Hematopoietic multipotent progenitor cell treated with erythropoietin and hydrocortisone succinate and interleukin-3 and kit ligand, for 6 days (in vitro differentiated cells): ENCODE data around the gene CD22.
"Not testable (repeated sequence)": the region's sequence is repeated elsewhere in the genome, so short reads cannot be mapped to it uniquely, and the experiment has no call there.

Source experiments
- DNase-seq: peaks from one replicate; pipeline ENCODE4 v3.0.0-alpha.2; 2015

Gene CD22

GRCh38 chr19:35362261-35363000 lies 33.4 kb downstream of the CD22 start:
- no peak for DNase-seq

- DNase-seq: no peak
Measured at GRCh38 chr19:35363001-35363590, 34.1 kb downstream of the CD22 start.

- DNase-seq: no peak
Measured at GRCh38 chr19:35363711-35364425, 34.9 kb downstream of the CD22 start.

- no peak for DNase-seq
Measured at GRCh38 chr19:35365303-35365702, 36.3 kb downstream of the CD22 start.

- no peak for DNase-seq
Measured at GRCh38 chr19:35368378-35368777, 39.4 kb downstream of the CD22 start.

- DNase-seq: no peak
Measured at GRCh38 chr19:35369522-35369921, 40.5 kb downstream of the CD22 start.

- no peak for DNase-seq
Measured at GRCh38 chr19:35370722-35371121, 41.7 kb downstream of the CD22 start, which contains the start of gene GPR42. GPR42 (plus strand) TSS chr19:35371068; CDS start chr19:35371360, 292 bp downstream.

GRCh38 chr19:35373492-35373891 lies 44.5 kb downstream of the CD22 start:
- DNase-seq: no peak

GRCh38 chr19:35374031-35374430 lies 45.0 kb downstream of the CD22 start:
- not testable (repeated sequence) for DNase-seq

GRCh38 chr19:35375505-35376307 lies 46.7 kb downstream of the CD22 start:
- no peak for DNase-seq

GRCh38 chr19:35377656-35378055 lies 48.7 kb downstream of the CD22 start:
- no peak for DNase-seq

- no peak for DNase-seq
Measured at GRCh38 chr19:35378356-35378755, 49.4 kb downstream of the CD22 start.

- not testable (repeated sequence) for DNase-seq
Measured at GRCh38 chr19:35379545-35379944, 50.6 kb downstream of the CD22 start.

- DNase-seq: no peak
Measured at GRCh38 chr19:35379992-35380391, 51.0 kb downstream of the CD22 start.

- DNase-seq: peak; percentile 93
Measured at GRCh38 chr19:35380450-35381124, 51.6 kb downstream of the CD22 start.

GRCh38 chr19:35381318-35381717 lies 52.3 kb downstream of the CD22 start:
- DNase-seq: no peak

- DNase-seq: no peak
Measured at GRCh38 chr19:35381926-35382325, 52.9 kb downstream of the CD22 start.

GRCh38 chr19:35383536-35383935 lies 54.5 kb downstream of the CD22 start:
- no peak for DNase-seq

GRCh38 chr19:35388277-35389054 lies 59.5 kb downstream of the CD22 start:
- DNase-seq: peak; percentile 81

GRCh38 chr19:35389192-35389861 lies 60.3 kb downstream of the CD22 start:
- DNase-seq: peak; percentile 86
